Measurements from ENCODE around the gene LRFN2. TPM values are rescaled to one million over a fixed set of nuclear protein-coding genes. Genes with fewer than 3 reads are reported as not detected.

LRFN2 gene
- total RNA-seq, 1 experiment from 2014 or later, result not detected

DNA sequence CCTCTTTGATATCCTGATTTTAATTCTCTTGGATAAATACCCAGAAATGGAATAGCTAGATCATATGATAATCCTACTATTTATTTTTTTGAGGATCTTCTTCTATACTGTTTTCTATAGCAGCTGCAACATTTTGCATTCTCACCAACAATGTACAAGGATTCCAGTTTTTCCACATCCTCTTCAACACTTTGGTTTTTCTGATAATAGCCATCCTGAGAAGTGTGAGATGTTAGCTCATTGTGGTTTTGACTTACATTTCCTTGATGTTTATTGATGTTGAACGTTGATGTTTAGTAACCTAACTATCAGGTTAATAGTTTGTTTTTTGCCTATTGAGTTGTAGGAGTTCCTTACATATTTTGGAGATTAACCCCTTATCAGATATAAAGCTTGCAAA is 217.3 kb downstream of the LRFN2 start:
- H3K4me1 ChIP-seq, result no peaks in the 10 kb centered on the region
- Mint-ChIP-seq H3K9me3 (ENCODE audit: unreplicated experiment) (no peaks in the 10 kb centered on the region), H3K4me3 (ENCODE audit: unreplicated experiment) (no peak overlapping the region), H3K27me3 (ENCODE audit: insufficient read depth, unreplicated experiment) (peaks cover 6% of the 10 kb centered on the region), H3K27ac (ENCODE audit: unreplicated experiment) (no peak overlapping the region), H3K4me1 (ENCODE audit: low read depth, unreplicated experiment) (no peaks in the 10 kb centered on the region), H3K36me3 (ENCODE audit: insufficient read depth, unreplicated experiment) (no peaks in the 10 kb centered on the region)
- H3K36me3 ChIP-seq (ENCODE audit: control insufficient read depth, insufficient read depth, low read length), result no peaks in the 10 kb centered on the region
- no peaks in the 10 kb centered on the region for H3K27me3 ChIP-seq (replicated peaks; ENCODE audit: control insufficient read depth, insufficient read depth, low read length)
- TF ChIP-seq, protein P1, sequence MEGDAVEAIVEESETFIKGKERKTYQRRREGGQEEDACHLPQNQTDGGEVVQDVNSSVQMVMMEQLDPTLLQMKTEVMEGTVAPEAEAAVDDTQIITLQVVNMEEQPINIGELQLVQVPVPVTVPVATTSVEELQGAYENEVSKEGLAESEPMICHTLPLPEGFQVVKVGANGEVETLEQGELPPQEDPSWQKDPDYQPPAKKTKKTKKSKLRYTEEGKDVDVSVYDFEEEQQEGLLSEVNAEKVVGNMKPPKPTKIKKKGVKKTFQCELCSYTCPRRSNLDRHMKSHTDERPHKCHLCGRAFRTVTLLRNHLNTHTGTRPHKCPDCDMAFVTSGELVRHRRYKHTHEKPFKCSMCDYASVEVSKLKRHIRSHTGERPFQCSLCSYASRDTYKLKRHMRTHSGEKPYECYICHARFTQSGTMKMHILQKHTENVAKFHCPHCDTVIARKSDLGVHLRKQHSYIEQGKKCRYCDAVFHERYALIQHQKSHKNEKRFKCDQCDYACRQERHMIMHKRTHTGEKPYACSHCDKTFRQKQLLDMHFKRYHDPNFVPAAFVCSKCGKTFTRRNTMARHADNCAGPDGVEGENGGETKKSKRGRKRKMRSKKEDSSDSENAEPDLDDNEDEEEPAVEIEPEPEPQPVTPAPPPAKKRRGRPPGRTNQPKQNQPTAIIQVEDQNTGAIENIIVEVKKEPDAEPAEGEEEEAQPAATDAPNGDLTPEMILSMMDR (IDR thresholded peaks at IDR 0.05; ENCODE audit: insufficient read depth in 1 of 2, low read depth in 1 of 2, low read length in 1 of 2, severe bottlenecking in 1 of 2, unreplicated experiment in 1 of 2), result no peak
- no peaks in the 10 kb centered on the region; the same call in 1 of the 2 replicates for H3K9me3 ChIP-seq
- intact Hi-C loops (cut with micrococcal nuclease; ENCODE audit: unreplicated experiment), result no loop called here
- BruUV-seq (replicated peaks), result no TSS peak
- DNase-seq, result no peak
- no peak overlapping the region for H3K4me3 ChIP-seq (ENCODE audit: low read depth, low read length)
- CTCF ChIA-PET, result no interaction called here
- POLR2A ChIA-PET, result no interaction called here

GRCh38 chr6:40369042-40369441 is 218.1 kb downstream of the LRFN2 start:
- BruUV-seq (replicated peaks), result no TSS peak
- Mint-ChIP-seq H3K4me3 (ENCODE audit: unreplicated experiment) (no peak overlapping the region), H3K27ac (ENCODE audit: unreplicated experiment) (no peak overlapping the region), H3K27me3 (ENCODE audit: insufficient read depth, unreplicated experiment) (peaks cover 7% of the 10 kb centered on the region), H3K9me3 (ENCODE audit: unreplicated experiment) (no peaks in the 10 kb centered on the region), H3K36me3 (ENCODE audit: insufficient read depth, unreplicated experiment) (no peaks in the 10 kb centered on the region), H3K4me1 (ENCODE audit: low read depth, unreplicated experiment) (no peaks in the 10 kb centered on the region)
- Histone ChIP-seq H3K36me3 (ENCODE audit: control insufficient read depth, insufficient read depth, low read length) (no peaks in the 10 kb centered on the region), H3K9me3 (no peaks in the 10 kb centered on the region; the same call in 1 of the 2 replicates), H3K4me1 (no peaks in the 10 kb centered on the region), H3K27me3 (replicated peaks; ENCODE audit: control insufficient read depth, insufficient read depth, low read length) (no peaks in the 10 kb centered on the region), H3K4me3 (ENCODE audit: low read depth, low read length) (no peak overlapping the region)
- POLR2A ChIA-PET, result no interaction called here
- intact Hi-C loops (cut with micrococcal nuclease; ENCODE audit: unreplicated experiment), result no loop called here
- no peak for DNase-seq
- TF ChIP-seq, protein P1 (IDR thresholded peaks at IDR 0.05; ENCODE audit: insufficient read depth in 1 of 2, low read depth in 1 of 2, low read length in 1 of 2, severe bottlenecking in 1 of 2, unreplicated experiment in 1 of 2), result no peak
- CTCF ChIA-PET, result no interaction called here

GRCh38 chr6:40362859-40363258 is 224.3 kb downstream of the LRFN2 start:
- H3K9me3 Mint-ChIP-seq (ENCODE audit: unreplicated experiment), result no peaks in the 10 kb centered on the region
- H3K27ac Mint-ChIP-seq (ENCODE audit: unreplicated experiment), result no peak overlapping the region
- no TSS peak for BruUV-seq (replicated peaks)
- intact Hi-C loops (cut with micrococcal nuclease; ENCODE audit: unreplicated experiment), result no loop called here
- H3K9me3 ChIP-seq, result no peaks in the 10 kb centered on the region
- TF ChIP-seq, protein P1 (IDR thresholded peaks at IDR 0.05; ENCODE audit: insufficient read depth in 1 of 2, low read depth in 1 of 2, low read length in 1 of 2, severe bottlenecking in 1 of 2, unreplicated experiment in 1 of 2), result no peak
- CTCF ChIA-PET, result no interaction called here
- no peak overlapping the region for H3K4me3 Mint-ChIP-seq (ENCODE audit: unreplicated experiment)
- no peak for DNase-seq
- no peaks in the 10 kb centered on the region for H3K36me3 Mint-ChIP-seq (ENCODE audit: insufficient read depth, unreplicated experiment)
- H3K27me3 Mint-ChIP-seq (ENCODE audit: insufficient read depth, unreplicated experiment), result peaks cover 14% of the 10 kb centered on the region
- no peak overlapping the region for H3K4me3 ChIP-seq (ENCODE audit: low read depth, low read length)
- H3K27me3 ChIP-seq (replicated peaks; ENCODE audit: control insufficient read depth, insufficient read depth, low read length), result no peaks in the 10 kb centered on the region
- H3K36me3 ChIP-seq (ENCODE audit: control insufficient read depth, insufficient read depth, low read length), result no peaks in the 10 kb centered on the region
- no peaks in the 10 kb centered on the region; the same call in 1 of the 2 replicates for H3K4me1 ChIP-seq
- POLR2A ChIA-PET, result no interaction called here
- peaks cover 8% of the 10 kb centered on the region for H3K4me1 Mint-ChIP-seq (ENCODE audit: low read depth, unreplicated experiment)

All from Caco-2 (cell line).